ENCODE results near the gene NCOA7.

Gene NCOA7

GRCh38 chr6:125974214-125974866 is 183.6 kb downstream of the NCOA7 start:
- DNase-seq (ENCODE audit: low read depth in 2 of 2): no peak

- no peak for DNase-seq (ENCODE audit: low read depth in 2 of 2)
Observed at GRCh38 chr6:125979101-125979500, 188.3 kb downstream of the NCOA7 start.
